ENCODE data around the gene CD160.
"Not testable (repeated sequence)": the region's sequence is repeated elsewhere in the genome, so short reads cannot be mapped to it uniquely, and the experiment has no call there.

Gene CD160

GRCh38 chr1:145711213-145711651 lies 8.1 kb upstream of the CD160 start:
- H3K9me3 ChIP-seq (ENCODE audit: insufficient read depth, low read depth, low read length): no peaks in the 10 kb centered on the region
- H3K36me3 ChIP-seq (ENCODE audit: insufficient read depth, low read length): no peaks in the 10 kb centered on the region
- no peak overlapping the region for H3K27ac ChIP-seq (ENCODE audit: low read depth, low read length)
- H3K27me3 ChIP-seq (ENCODE audit: insufficient read depth, low read length): no peaks in the 10 kb centered on the region
- no peak overlapping the region for H3K9ac ChIP-seq (ENCODE audit: low read depth, low read length)
- WGBS: 91% methylated on average over 3 of the region's 3 CpGs
- H3K4me1 ChIP-seq (ENCODE audit: insufficient read depth, low read length): peaks cover 7% of the 10 kb centered on the region
- no peak overlapping the region for H3K4me3 ChIP-seq (ENCODE audit: low read length)

GRCh38 chr1:145714524-145715111 lies 4.7 kb upstream of the CD160 start:
- Histone ChIP-seq H3K9me3 (ENCODE audit: insufficient read depth, low read depth, low read length) (no peaks in the 10 kb centered on the region), H3K27ac (ENCODE audit: low read depth, low read length) (no peak overlapping the region), H3K4me1 (ENCODE audit: insufficient read depth, low read length) (peaks cover 4% of the 10 kb centered on the region; the same call in 1 of the 2 replicates), H3K36me3 (ENCODE audit: insufficient read depth, low read length) (no peaks in the 10 kb centered on the region), H3K4me3 (ENCODE audit: low read length) (no peak overlapping the region), H3K27me3 (ENCODE audit: insufficient read depth, low read length) (no peaks in the 10 kb centered on the region), H3K9ac (ENCODE audit: low read depth, low read length) (no peak overlapping the region)
- WGBS: 92% methylated on average over 6 of the region's 6 CpGs

GRCh38 chr1:145716641-145717345 lies 2.5 kb upstream of the CD160 start:
- Histone ChIP-seq H3K9ac (ENCODE audit: low read depth, low read length) (no peak overlapping the region), H3K27me3 (ENCODE audit: insufficient read depth, low read length) (peaks cover 18% of the 10 kb centered on the region), H3K4me3 (ENCODE audit: low read length) (no peak overlapping the region), H3K36me3 (ENCODE audit: insufficient read depth, low read length) (no peaks in the 10 kb centered on the region), H3K27ac (ENCODE audit: low read depth, low read length) (no peak overlapping the region), H3K4me1 (ENCODE audit: insufficient read depth, low read length) (peaks cover 4% of the 10 kb centered on the region; the same call in 1 of the 2 replicates), H3K9me3 (ENCODE audit: insufficient read depth, low read depth, low read length) (no peaks in the 10 kb centered on the region)
- 71% methylated on average over 10 of the region's 10 CpGs for WGBS

- H3K4me3 ChIP-seq (ENCODE audit: low read length): no peak overlapping the region
- no peaks in the 10 kb centered on the region for H3K36me3 ChIP-seq (ENCODE audit: insufficient read depth, low read length)
- H3K9ac ChIP-seq (ENCODE audit: low read depth, low read length): no peak overlapping the region
- no peak overlapping the region for H3K27ac ChIP-seq (ENCODE audit: low read depth, low read length)
- 88% methylated on average over 1 of the region's 1 CpG for WGBS
- H3K27me3 ChIP-seq (ENCODE audit: insufficient read depth, low read length): peaks cover 18% of the 10 kb centered on the region
- peaks cover 4% of the 10 kb centered on the region; the same call in 1 of the 2 replicates for H3K4me1 ChIP-seq (ENCODE audit: insufficient read depth, low read length)
- no peaks in the 10 kb centered on the region for H3K9me3 ChIP-seq (ENCODE audit: insufficient read depth, low read depth, low read length)
These were observed 1.5 kb upstream of the CD160 start for GRCh38 chr1:145717833-145718232.

GRCh38 chr1:145718465-145718864 lies 834 bp upstream of the CD160 start:
- not testable (repeated sequence) for H3K4me1 ChIP-seq (ENCODE audit: insufficient read depth, low read length); H3K36me3 ChIP-seq (ENCODE audit: insufficient read depth, low read length); H3K9ac ChIP-seq (ENCODE audit: low read depth, low read length); H3K4me3 ChIP-seq (ENCODE audit: low read length); H3K9me3 ChIP-seq (ENCODE audit: insufficient read depth, low read depth, low read length); H3K27ac ChIP-seq (ENCODE audit: low read depth, low read length)
- H3K27me3 ChIP-seq (ENCODE audit: insufficient read depth, low read length): peaks cover 18% of the 10 kb centered on the region
- WGBS: 91% methylated on average over 4 of the region's 5 CpGs

GRCh38 chr1:145720556-145720877 lies 1.2 kb downstream of the CD160 start:
- H3K4me1 ChIP-seq (ENCODE audit: insufficient read depth, low read length): peaks cover 4% of the 10 kb centered on the region; the same call in 1 of the 2 replicates
- 80% methylated on average over 5 of the region's 5 CpGs for WGBS
- no peaks in the 10 kb centered on the region for H3K9me3 ChIP-seq (ENCODE audit: insufficient read depth, low read depth, low read length)
- no peak overlapping the region for H3K9ac ChIP-seq (ENCODE audit: low read depth, low read length)
- H3K27me3 ChIP-seq (ENCODE audit: insufficient read depth, low read length): peaks cover 18% of the 10 kb centered on the region
- H3K36me3 ChIP-seq (ENCODE audit: insufficient read depth, low read length): no peaks in the 10 kb centered on the region
- H3K4me3 ChIP-seq (ENCODE audit: low read length): peak overlapping the region; percentile 51; the same call in 1 of the 2 replicates
- H3K27ac ChIP-seq (ENCODE audit: low read depth, low read length): no peak overlapping the region

GRCh38 chr1:145720878-145721671 lies 1.8 kb downstream of the CD160 start:
- Histone ChIP-seq H3K4me1 (ENCODE audit: insufficient read depth, low read length) (peaks cover 3% of the 10 kb centered on the region; the same call in 1 of the 2 replicates), H3K9ac (ENCODE audit: low read depth, low read length) (peak overlapping the region; percentile 26; the same call in 1 of the 2 replicates), H3K4me3 (ENCODE audit: low read length) (peak overlapping the region; percentile 51), H3K9me3 (ENCODE audit: insufficient read depth, low read depth, low read length) (no peaks in the 10 kb centered on the region), H3K27ac (ENCODE audit: low read depth, low read length) (no peak overlapping the region), H3K36me3 (ENCODE audit: insufficient read depth, low read length) (no peaks in the 10 kb centered on the region), H3K27me3 (ENCODE audit: insufficient read depth, low read length) (peaks cover 18% of the 10 kb centered on the region)
- 24% methylated on average over 47 of the region's 47 CpGs for WGBS

- 94% methylated on average over 4 of the region's 5 CpGs for WGBS
- H3K27me3 ChIP-seq (ENCODE audit: insufficient read depth, low read length); H3K9me3 ChIP-seq (ENCODE audit: insufficient read depth, low read depth, low read length); H3K27ac ChIP-seq (ENCODE audit: low read depth, low read length); H3K36me3 ChIP-seq (ENCODE audit: insufficient read depth, low read length); H3K4me3 ChIP-seq (ENCODE audit: low read length); H3K4me1 ChIP-seq (ENCODE audit: insufficient read depth, low read length); H3K9ac ChIP-seq (ENCODE audit: low read depth, low read length): not testable (repeated sequence)
These were observed 6.9 kb downstream of the CD160 start for GRCh38 chr1:145726193-145726592.

- H3K9me3 ChIP-seq (ENCODE audit: insufficient read depth, low read depth, low read length): no peaks in the 10 kb centered on the region
- 71% methylated on average over 5 of the region's 5 CpGs for WGBS
- H3K36me3 ChIP-seq (ENCODE audit: insufficient read depth, low read length): no peaks in the 10 kb centered on the region
- no peaks in the 10 kb centered on the region for H3K27me3 ChIP-seq (ENCODE audit: insufficient read depth, low read length)
- no peak overlapping the region for H3K27ac ChIP-seq (ENCODE audit: low read depth, low read length)
- H3K9ac ChIP-seq (ENCODE audit: low read depth, low read length): no peak overlapping the region
- H3K4me3 ChIP-seq (ENCODE audit: low read length): no peak overlapping the region
- peaks cover 8% of the 10 kb centered on the region; the same call in 1 of the 2 replicates for H3K4me1 ChIP-seq (ENCODE audit: insufficient read depth, low read length)
These were observed 9.9 kb downstream of the CD160 start for GRCh38 chr1:145729196-145729595.

GRCh38 chr1:145729666-145730436 lies 10.6 kb downstream of the CD160 start:
- H3K4me3 ChIP-seq (ENCODE audit: low read length): no peak overlapping the region
- H3K9ac ChIP-seq (ENCODE audit: low read depth, low read length): no peak overlapping the region
- H3K27me3 ChIP-seq (ENCODE audit: insufficient read depth, low read length): no peaks in the 10 kb centered on the region
- H3K9me3 ChIP-seq (ENCODE audit: insufficient read depth, low read depth, low read length): no peaks in the 10 kb centered on the region
- no peak overlapping the region for H3K27ac ChIP-seq (ENCODE audit: low read depth, low read length)
- H3K4me1 ChIP-seq (ENCODE audit: insufficient read depth, low read length): peaks cover 8% of the 10 kb centered on the region; the same call in 1 of the 2 replicates
- WGBS: 94% methylated on average over 5 of the region's 5 CpGs
- no peaks in the 10 kb centered on the region for H3K36me3 ChIP-seq (ENCODE audit: insufficient read depth, low read length)
